Femur (tissue), 1 donor: ENCODE results near the gene TMEM150C.

Experiments used
- DNase-seq: peaks from one replicate; pipeline ENCODE4 v3.0.0-alpha.2; 2017

The TMEM150C gene

GRCh38 chr4:82469791-82470345 is 91.9 kb downstream of the TMEM150C start:
- DNase-seq: no peak

DNA sequence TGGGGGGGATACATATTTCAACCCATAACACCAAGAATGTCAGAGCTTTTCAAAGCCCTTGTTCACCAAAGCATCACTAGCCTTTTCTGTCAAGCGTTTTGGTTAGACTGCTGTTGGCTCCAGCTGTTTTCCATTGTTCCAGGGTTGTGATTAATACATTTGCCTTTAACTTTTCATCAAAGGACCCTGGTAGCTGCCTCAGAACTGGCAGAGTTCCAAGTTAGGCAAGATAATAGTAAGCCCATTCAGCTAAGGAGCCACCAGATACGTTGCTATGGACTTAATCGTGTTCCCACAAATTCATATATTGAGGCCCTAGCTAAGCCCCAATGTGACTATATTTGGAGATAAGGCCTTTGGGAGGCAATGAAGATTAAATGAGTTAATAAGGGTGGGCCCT is 94.3 kb downstream of the TMEM150C start:
- DNase-seq: no peak

DNA sequence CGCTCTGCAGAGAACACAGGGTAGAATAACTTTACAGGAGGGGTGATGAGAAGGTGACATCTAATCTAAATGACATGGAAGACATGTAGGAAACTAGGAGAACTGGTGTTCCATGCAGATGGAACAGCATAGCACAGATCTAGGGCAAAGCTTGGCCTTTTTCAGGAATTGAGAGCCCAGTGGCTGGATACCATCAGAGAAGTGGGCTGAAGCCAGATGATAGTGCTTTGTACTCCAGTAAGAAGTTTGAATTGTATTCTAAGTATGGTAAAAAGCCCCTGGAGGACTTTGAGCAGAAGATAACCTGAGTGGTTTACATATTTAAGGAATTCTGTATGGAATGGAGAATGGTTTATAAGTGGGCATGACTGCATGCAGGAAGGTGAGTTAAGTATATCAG is 98.6 kb downstream of the TMEM150C start:
- DNase-seq: no peak

DNA sequence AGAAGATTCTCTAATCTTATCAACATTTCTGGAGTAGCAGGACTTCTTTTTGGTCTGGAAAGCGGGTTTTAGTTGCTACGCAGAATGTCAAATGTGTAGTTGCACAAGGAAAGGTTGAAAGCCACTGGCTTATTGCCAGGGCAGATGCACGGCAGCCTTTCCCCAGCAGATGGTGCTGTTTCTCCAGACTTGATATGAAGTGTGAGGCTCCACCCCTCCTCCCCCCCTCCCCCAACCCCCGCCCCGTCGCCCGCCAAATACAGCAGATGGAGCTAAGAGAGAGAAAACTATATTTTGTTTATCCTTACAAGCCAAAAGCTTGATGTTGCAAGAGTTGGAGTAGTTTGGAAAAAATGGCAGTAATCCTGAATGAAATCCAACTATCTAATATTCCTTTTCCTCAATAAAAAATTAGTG is 99.4 kb downstream of the TMEM150C start:
- peak; percentile 94 for DNase-seq

DNA sequence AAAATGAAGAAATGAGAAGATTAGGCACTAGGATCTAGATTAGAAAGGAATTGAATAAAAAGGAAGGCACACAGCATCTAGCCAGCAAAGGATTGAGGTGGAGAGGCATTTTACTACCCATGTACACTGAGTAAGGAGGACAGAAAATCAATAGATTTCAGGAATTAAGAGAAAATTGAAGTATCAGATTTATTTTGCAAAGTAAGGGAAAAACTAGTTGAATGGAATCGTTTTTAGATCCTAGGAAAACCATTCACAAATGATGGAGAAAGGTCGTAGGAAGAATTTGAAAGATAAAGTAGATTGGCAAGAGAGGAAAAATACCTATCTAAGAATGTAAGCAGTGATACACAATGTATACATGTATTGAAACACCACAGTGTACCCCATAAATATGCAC is 100.1 kb downstream of the TMEM150C start:
- DNase-seq: no peak

GRCh38 chr4:82458729-82459128 is 103.1 kb downstream of the TMEM150C start:
- DNase-seq: no peak

GRCh38 chr4:82457266-82457665 is 104.5 kb downstream of the TMEM150C start:
- DNase-seq: no peak

DNA sequence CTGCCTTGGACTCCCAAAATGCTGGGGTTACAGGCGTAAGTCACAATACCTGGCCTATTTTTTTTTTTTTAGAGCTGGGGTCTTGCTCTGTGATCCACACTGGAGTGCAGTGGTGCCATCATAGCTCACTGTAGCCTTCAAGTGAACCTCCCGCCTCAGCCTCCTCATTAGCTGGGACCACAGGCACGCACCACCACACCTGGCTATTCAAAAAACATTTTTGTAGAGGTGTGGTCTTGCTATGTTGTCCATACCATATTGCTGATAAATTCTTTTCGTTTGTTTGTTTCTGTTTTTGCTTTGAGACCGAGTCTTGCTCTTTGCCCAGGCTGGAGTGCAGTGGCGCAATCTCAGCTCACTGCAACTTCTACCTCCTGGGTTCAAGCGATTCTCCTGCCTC is 109.8 kb downstream of the TMEM150C start:
- DNase-seq: no peak

DNA sequence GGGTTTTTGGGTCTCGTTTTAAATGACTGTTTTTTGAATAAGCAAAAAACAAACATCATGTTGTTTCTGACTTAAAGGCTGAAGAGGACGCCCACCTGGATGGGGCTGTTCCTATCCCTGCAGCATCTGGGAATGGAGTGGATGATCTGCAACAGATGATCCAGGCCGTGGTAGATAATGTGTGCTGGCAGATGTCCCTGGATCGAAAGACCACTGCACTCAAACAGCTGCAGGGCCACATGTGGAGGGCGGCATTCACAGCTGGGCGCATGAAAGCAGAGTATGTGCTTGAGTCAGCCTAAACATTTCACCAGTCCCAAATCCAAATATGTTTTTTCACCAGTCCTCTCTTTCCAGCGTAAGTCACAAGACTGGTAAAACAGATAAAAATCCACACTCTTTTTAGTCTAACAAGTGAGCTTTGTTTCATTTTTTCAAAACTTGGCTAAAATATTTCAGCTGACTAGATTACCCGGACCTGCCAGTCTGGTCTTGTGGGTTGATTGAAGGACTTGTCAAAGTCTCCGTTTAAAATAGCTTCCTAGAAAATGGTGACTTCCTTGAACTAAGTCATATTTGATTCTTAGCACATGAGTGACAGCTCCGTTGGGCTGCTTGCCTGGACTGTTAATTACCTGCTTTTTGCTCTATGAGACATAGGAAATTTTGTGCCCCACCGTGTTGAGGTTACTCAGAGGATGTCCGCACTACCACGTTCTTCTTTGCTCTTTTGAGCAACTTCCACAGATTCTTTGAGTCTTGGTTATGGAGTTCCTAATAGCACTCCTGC is 110.6 kb downstream of the TMEM150C start:
- DNase-seq: peak; percentile 34

DNA sequence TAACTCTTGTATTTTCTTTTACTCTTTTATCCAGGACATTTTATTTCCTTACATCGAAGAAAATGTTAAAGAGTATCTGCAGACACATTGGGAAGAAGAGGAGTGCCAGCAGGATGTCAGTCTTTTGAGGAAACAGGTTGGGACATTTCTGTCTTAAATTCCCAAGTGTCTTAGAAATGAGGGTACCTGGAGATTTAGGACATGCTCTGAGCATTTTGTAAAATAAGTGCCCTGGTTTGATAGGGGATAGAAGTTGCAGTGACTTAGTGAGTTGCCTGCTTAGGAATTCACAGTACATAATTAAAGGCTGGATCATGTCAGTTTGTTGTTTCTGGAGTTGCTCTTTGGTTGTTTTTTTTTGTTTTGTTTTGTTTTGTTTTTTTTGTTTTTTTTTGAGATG is 113.9 kb downstream of the TMEM150C start:
- no peak for DNase-seq

GRCh38 chr4:82439088-82439487 is 122.7 kb downstream of the TMEM150C start:
- no peak for DNase-seq

DNA sequence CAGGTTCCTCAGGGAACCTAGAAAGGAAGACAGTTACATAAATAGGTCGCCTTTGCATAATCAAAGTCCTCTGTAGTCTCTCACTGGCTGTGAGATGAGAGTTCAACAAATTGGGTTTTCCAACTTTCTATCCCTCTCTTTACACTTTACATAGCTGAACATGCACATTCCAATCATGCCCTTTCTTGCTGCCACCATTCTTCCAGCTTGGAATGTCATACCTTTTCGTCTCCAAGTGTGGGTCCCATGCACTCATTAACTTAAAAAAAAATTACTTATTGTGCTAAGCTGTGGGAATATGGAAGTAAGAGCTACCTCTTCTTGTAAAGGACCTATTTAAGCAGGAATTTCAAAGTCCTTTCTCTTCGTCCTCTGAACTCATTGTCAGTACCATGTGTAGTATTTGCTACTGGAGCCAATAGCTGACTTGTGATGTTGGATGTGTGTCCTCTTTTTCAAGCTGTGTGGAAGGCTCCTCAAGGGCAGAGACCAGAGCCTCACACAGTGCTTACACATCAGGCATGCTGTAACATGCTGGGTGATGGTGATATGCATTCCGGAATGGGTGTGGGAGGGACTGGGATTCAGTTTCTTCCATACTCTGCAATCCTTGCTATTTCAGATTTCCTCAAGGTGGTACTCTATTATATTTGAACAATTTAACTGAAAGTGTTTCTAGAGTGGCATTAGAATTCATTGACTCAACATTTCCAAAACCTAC is 124.3 kb downstream of the TMEM150C start:
- DNase-seq: no peak

DNA sequence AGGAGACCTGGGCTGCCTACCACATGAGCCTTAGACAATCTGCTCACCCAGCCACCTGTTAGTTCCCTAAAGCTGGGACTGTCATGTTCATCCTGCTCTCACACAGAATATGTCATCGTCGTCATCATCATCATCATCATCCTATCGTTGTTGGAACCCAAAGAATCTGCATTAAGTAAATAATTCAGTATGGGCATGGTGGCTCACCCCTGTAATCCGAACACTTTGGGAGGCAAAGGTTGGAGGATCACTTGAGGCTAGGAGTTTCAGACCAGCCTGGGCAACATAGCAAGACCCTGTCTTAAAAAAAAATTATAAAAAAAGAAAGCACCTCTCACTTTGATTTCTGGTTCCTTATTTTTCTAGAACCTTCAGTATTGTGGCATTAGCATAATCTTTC is 125.0 kb downstream of the TMEM150C start:
- DNase-seq: no peak

- DNase-seq: no peak
These were observed 125.7 kb downstream of the TMEM150C start for GRCh38 chr4:82436130-82436529.

DNA sequence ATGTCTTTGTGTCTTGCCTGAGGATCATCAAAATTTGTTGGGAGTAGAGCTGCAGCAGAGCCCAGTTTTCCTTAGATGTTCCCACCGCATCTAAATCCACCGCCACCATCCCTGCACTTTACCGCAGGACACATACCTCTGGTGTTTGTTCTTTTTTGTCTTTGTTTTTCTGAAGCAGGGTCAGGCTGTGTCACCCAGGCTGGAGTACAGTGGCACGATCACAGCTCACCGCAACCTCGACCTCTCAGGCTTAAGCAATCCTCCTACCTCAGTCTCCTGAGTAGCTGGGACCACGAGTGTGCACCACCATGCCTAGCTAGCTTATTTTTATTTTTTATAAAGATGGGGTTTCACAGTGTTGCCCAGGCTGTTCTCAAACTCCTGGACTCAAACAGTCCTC is 126.8 kb downstream of the TMEM150C start:
- DNase-seq: no peak

DNA sequence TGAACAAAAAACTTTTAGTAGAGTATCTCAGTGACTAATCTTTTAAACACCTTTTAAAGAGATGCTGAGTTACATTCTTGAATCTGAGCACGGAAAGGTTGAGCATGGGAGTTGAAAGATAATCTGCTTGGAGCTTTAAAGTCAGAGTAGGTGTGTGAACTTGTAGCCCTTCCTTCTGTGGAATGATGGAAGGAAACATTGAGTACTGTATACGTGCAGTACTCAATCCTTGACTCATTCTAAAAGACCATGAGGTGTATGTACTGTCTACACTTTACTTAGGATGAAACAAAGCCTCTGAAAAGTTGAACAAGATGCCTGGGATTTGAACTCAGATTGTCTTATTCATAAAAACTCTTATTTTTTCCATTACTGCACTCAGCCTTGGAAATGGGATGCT is 128.0 kb downstream of the TMEM150C start:
- no peak for DNase-seq
